DMS114 treated with DMSO at 0.1 percent for 48 hours (cell line): ENCODE data around the gene GPX2.
"Not testable (repeated sequence)": the region's sequence is repeated elsewhere in the genome, so short reads cannot be mapped to it uniquely, and the experiment has no call there.

ENCODE experiments used
- DNase-seq: peaks from one replicate; lab custom pipeline; 2025; ENCODE audit not compliant: unreplicated experiment; lab: John Stamatoyannopoulos, UW

GPX2 gene

DNA sequence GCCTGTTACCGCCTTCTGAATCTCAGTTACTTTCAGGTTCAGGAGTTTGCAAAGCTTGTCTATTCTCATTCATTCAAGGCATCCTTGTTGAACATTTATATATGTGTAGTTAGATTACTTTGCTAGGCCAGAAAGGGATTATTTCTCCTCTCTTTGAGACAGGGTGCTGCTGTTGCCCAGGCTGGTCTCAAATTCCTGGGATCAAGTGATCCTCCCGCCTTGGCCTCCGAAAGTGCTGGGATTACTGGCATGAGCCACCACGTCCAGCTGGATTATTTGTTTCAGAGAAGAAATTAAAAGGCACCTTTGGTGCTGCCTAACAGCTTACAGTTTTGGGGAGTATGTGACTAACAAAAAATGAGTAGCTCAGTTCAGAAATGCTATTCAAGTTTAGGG lies 27.5 kb downstream of the GPX2 start:
- DNase-seq: no peak

DNA sequence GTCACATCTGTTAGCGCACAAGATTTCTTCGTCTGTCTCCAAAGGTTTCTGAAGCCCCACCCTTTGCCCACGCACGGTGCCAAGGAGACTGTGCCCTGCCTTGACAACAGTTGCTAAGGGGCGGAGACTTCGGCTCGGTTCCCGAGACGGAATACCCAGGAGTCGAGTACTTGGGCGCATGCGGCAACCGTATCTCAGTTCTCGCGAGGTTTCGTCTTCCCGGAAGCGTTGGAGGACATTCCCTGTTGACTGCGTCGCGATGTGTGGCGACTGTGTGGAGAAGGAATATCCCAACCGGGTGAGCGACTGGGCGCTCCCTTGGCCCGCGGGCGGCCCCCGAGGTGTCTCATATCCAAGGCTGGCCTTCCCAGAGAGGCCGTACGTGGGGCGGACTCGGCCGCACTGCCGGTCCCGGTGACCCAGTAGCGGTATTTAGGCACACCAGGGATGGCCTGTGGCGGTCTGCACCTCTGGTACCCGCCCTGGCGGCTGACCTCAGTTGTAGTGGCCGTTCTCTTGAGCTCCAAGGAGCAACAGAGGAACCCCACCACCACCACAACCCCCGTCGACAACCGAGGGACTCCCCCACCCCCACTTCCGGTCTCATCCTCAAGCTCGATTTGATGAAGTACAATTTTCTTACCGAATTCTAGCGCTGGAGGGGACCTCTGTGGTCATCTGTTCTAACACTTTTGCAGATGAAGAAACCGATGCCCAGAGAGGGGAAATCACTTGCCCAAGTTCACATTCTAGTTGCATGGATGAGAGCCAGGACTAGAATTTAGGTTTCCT lies 28.1 kb downstream of the GPX2 start, which contains the start of gene CHURC1:
Gene CHURC1 (plus strand): TSS at position 219 of the 792 bp plus-strand sequence. CDS start 41 bp downstream, at position 260.
- DNase-seq: peak; percentile 92

- not testable (repeated sequence) for DNase-seq
Observed at GRCh38 chr14:64913477-64913876, 29.1 kb downstream of the GPX2 start.

DNA sequence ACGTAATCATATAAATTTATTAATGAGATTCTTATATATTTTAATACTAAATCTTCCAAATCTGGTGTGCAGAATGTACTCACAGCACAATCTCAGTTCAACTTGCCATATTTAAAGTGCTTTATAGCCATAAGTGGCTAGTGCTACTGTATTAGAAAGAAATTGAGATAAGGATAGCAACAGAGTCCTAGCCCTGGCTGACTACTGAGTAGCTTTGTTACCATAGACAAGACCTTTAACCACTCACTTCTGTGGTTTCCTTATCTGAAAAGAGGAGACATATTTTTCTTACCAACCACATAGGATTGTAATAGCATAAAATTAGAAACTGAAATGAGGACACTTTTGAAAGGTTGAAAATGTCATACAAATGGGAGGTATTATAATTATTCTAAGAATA lies 30.3 kb downstream of the GPX2 start:
- DNase-seq: no peak

DNA sequence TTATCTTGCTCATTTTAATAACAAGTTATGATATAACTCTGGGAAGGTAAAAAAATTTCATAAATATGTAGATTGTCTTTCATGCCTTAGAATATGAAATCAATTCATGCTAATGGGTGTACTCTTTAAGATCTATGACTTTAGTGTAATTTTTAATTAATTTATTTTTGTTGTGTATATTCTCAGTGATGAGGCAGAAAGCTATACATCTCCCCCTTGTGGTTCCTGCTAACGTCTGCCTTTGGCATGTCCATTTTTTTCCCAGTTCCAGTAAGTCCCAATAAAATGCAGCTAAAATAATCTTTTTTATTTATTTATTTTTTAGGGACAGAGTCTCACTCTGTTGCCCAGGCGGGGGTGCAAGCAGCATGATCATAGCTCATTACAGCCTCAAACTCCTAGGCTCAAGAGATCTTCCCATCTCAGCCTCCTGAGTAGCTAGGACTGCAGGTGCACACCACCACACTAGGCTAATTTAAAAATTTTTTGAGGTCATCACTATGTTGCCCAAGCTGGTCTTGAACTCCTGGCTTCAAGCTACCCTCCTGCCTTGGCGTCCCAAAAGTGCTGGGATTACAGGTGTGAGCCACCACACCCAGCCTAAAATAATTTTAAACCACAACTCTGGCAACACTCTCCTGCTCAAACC lies 31.6 kb downstream of the GPX2 start:
- peak; percentile 38 for DNase-seq

GRCh38 chr14:64906022-64906421 lies 36.5 kb downstream of the GPX2 start:
- DNase-seq: no peak

DNA sequence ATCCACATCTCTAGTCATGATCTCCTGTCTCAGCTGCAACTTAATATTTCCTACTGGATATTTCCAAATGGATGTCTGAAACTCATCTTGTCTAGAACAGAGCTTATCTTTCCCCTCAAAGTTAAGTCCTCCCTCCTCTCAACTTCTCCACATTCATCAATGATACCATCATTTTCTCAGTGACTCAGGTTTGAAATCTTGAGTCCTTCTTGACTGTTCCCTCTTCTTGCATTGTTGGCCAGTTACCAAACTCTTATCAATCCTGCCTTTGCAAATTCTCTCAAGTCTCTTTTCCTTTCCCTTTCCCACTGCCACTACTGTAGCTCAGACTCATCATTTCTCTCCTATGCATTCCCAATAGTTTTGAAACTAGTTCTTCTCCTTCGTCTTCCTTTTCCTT lies 42.6 kb downstream of the GPX2 start:
- no peak for DNase-seq

DNA sequence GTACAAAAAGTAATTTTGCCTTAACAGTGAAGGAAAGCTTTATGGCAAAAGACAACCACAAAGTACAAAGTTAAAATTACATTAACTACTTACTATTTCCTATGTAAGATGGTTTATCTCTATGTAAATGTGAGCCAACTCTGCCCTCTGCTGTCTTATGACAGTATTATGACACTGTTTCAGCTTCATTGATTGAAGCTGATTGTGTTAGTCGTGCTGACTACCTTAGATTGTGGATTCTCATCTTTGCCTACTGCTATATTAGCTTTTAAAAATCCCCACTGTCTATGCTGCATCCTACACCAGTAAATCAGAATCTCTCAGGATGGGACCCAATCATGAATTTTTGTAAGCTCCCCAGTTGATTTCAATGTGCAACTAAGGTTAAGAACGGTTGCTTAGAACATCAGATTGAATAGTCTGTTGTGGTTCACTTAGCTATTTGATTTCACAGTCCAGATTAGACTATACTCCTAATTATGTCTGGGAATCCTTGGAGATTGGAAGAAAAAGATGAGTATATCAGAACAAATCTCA lies 50.6 kb downstream of the GPX2 start:
- peak; percentile 57 for DNase-seq

GRCh38 chr14:64891173-64891838 lies 51.2 kb downstream of the GPX2 start:
- DNase-seq: no peak

DNA sequence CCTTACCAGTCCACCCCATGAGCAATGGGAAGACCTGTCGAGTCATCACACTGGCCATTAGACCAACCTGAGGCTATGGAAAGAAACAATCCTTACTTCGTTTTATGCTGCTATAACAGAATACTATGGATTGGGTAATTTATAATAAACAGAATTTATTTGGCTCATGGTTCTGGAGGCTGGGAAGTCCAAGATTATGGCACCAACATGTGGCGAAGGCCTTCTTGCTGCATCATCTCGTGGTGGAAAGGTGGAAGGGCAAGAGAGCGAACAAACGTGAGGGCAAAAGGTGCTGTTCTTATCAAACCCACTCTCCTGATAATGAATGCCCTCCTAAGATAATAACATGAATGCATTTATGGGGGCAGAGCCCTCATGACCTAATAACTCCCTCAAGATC lies 53.2 kb downstream of the GPX2 start:
- DNase-seq: no peak
